Inferior parietal cortex (tissue), 1 donor: ENCODE results near the gene EPB41L4A.

Experiments
- DNase-seq: peaks from one replicate; pipeline ENCODE4 v3.0.0-alpha.2; 2016; ENCODE audit errors: extremely low spot score

Gene EPB41L4A

DNA sequence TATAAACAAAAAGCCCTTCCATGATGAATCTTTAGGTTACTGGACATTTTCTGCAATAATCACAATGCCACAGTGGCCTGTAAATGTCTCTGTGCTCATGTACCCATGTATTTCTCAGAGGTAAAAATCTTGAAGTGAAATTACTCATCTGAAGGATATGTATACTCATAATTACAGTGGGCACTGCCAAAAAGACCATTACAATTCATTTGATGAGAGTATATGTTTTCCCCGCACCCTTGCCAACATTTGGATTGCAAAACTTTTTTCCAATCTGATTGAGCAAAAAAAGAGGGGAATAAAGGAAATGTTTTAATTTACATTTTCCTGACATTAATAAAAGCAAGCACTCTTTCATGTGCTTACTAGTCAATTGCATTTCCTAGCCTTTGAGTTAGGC, 110.5 kb downstream of the EPB41L4A start:
- DNase-seq = no peak

DNA sequence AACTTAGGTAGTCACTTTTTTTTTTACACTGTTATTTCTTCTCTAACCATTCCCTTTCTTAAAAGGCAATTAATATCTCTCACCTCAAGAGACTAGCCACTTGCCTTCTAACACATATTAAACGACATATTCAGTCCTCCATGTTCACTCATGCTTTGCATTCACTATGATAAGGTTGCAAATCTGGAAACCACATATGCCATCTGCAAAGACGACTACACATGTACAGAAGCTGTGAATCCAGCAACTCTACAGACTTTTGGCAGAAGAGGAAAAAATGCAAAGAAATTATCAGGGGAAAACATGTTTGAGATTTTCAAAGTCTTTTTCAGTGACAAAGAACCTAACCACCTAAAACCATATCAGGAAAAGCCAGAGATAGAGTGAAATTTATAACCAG, 112.1 kb downstream of the EPB41L4A start:
- DNase-seq = no peak

DNA sequence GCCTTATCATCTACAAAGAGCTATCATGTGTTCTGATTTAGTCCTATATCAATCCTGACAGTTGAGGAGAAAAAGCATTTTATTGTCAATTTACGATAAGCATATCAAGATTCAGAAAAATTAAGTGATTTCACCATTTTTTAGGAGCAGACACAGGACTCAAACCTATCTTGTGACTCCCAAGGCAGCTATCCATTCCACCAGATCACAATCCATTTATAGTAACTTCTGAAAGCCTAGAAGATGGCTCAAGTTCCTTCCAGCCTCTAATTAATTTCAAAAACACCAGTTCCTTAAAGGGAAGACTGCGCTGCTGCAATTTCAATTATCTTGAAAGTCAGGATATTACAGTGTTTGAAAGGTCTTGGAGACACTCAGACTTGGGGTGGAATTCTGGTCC, 114.3 kb downstream of the EPB41L4A start:
- DNase-seq = no peak

DNA sequence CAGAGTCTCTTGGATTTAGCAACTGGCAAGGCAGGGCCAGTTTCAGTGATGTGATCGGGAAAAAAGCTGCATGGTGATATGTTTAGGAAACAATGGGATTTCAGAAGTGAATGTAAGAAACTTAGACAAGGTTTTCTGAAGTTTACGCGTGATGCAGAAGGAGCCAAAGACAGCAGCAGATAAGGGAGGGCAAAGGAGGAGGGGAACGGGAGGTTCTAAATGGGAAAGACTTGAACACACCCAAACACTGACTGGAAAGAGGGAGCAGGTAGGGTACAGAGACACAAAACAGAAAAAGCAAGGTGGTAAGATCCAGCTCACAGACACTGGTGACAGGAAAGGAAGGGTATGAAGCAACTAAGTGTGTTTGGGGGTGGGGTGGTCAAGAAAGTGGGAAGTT, 115.4 kb downstream of the EPB41L4A start:
- no peak for DNase-seq

DNA sequence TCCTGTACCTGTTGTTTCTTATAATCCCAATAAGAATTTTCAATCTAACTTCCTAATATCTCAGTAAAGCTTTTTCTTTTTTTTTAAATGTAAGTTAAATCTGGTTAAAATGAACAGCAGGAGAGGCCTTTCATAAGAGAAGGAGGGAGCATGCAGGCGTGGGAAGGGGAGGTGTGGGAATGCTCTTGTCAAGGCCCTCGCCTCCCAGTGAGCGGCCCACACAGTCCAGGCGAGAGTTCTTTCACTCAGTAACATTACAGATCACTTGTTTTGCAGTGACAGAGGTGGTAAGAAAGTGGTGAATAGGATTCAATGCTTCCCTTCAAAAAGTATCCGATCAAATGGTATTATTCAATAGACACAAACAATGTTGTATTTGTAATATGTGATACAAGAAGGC, 125.0 kb downstream of the EPB41L4A start:
- DNase-seq = no peak

DNA sequence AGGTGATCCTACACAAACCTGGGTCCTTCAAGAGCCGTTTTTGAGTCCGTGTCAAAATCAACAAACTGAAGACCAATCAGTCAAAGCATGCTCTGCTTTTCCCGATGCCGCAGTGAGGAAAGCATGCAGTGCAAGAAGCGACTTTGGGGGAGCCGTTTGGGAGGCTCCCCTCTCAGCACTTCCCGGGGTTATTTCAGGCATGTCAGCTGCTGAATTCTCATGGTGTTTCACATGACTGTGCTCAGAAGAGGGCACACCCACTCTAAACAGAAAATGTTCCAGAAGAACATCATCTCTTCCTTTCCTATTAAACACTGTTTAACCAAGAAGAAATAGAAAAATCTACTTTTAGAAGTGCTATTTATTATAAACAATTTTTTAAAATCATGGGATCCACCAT, 125.5 kb downstream of the EPB41L4A start:
- DNase-seq = no peak

DNA sequence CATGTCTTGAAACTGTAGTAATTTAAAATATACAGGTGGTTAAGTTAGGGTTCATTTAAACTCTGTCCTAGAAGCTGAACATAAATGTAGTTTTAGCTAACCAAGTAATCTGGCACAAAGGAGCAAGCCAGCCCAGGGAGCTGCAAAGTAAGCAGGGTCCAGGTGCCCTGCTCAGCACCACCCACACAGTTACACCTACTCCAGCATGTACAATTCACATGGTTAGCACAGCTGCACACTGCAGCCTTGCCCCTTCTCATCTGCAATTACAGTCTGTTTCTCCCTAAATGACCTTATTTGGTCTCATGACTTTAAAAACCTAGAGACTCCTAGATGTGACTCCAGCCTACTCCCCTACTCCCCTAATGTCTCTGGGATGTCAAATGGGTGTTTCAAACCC, 128.4 kb downstream of the EPB41L4A start:
- DNase-seq = no peak

DNA sequence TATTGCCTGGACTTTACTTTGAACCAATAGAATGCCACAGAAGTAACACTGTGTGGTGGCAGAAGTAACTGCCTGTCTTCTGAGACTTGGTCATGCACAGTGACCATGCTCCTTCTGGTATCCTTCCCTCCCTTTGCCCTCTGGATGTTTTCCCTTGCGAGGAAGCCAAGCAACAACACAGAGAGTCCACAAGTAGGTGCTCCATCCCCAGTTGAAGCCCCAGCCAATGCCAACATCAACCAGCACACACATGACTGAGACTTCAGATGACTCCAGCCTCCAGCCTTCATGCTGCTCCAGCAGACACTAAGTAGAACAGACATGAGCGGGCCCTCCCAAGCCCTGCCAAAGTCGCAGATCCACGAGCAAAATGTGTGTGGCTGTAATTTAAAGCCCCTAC, 129.6 kb downstream of the EPB41L4A start:
- no peak for DNase-seq

DNA sequence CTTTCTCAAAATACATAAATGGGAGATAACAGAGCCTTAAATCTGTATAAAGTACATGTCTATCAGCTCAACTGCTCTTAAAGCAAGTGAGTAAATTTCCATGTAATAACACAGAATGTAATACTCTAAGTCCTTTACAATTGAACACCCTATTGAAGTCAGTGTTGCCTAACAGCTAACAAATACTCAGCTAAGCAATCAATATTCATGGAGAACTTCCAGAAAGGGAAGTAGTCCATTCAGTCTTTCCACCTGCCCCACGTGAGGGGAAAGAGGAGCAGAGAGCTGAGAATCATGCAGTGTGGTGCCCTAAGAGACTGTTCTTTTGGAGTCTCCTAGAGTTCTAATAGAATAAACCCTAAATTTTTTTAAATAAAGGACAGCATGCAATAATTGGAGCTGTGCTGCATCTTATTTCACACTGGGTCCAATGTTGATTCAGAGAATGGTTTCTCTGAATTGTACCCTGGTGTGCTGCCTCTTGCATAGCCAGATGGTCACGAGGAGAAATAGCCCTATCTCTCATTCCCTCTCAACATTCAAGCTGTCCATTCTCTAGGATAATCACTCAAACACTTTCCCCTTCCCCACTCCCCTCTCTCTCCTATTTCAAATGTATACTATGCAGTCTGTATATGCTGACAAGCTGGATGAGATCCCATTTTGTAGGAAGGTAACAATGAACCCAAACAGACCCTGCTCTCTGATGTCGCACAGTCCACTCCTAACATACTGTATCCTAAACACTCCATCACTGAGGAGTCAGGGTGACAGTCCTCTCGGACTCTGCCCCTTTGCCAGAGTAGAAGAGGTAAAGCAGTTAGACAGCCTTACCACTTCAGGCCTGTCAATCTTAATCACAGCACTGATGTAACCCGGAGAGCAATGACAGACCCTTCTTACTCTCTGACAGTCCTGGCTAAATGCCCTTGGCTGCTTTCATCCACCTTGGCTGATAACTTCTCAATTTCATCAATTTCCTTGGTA, 134.8 kb downstream of the EPB41L4A start:
- no peak for DNase-seq

DNA sequence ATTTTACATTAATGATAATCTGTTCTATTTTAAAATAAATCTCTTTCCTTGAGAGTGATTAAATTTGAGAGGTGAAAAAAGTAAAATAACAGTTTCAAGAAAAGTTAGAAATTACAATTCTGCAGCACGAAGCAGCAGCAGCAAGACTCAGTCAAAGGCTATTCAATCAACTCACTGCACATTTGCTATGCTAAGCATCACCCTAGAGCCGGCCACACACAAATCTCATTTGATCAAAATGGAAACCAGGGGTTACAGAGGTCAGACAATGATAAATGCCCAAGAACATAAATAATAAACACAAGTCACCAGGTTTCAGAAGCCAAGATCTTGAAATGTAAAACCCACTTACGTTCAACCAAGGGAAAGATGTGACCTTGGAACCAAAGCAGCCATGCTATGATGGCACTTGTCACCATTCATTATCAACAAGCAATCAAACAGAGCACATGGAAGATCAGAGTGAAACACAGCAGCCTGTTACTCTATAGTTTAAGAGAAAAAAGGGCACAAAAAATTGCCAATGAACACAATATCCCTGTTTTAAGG, 136.0 kb downstream of the EPB41L4A start:
- DNase-seq = no peak

DNA sequence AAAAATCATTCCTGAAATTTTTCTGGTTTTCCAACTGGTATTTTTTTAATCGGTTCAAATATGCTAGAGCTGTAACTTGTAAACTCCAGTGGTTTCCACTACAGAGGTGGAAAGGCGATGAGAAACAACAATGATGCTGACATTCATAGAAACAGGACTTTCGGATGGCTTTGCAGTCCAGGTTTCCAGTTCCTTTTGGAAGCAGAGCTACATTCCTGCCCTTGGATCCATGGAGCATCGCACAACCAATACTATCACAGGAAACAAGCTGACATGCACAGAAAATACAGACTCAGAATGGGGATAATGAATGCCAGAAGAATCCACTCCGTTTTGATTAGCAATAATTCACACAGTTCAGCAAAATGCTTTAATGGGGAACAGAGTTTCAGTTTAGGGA, 140.0 kb downstream of the EPB41L4A start:
- no peak for DNase-seq

DNA sequence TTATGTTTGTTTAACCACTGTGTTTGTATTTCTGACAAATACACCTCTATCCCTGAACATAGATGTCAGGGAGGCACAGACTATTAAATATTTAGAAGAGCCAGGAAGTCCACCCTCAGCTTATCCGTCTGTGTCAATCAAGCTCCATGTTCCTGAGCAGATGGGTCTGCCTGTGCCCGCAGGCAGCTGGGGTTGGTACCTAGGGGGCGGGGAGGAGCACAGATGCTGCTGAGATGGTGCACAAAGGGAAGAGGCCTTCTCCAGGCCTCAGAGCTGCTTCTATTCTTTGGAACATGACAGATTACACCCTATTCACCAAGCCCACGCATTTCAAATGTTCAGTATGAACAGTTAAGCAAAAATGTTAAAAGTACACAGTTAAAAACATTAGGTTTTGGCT, 142.1 kb downstream of the EPB41L4A start:
- no peak for DNase-seq

DNA sequence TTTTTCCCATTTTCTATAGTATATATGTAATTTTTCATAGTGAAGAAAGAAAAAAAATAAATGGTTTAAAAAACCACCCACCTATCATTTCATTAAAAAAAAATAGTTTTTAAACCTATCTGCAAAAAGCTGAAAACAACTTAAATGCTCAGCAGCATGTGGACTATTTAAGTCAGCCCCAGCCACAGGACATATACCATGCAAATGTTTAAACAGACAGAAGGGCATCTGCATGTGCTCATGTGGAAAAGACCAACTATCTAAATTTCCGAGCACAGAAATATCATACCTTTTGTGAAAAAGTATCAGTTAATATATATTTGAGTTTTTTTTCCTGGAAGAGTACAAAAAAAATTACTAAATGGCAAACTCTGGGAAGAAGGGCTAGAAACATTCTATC, 143.4 kb downstream of the EPB41L4A start:
- DNase-seq = no peak

DNA sequence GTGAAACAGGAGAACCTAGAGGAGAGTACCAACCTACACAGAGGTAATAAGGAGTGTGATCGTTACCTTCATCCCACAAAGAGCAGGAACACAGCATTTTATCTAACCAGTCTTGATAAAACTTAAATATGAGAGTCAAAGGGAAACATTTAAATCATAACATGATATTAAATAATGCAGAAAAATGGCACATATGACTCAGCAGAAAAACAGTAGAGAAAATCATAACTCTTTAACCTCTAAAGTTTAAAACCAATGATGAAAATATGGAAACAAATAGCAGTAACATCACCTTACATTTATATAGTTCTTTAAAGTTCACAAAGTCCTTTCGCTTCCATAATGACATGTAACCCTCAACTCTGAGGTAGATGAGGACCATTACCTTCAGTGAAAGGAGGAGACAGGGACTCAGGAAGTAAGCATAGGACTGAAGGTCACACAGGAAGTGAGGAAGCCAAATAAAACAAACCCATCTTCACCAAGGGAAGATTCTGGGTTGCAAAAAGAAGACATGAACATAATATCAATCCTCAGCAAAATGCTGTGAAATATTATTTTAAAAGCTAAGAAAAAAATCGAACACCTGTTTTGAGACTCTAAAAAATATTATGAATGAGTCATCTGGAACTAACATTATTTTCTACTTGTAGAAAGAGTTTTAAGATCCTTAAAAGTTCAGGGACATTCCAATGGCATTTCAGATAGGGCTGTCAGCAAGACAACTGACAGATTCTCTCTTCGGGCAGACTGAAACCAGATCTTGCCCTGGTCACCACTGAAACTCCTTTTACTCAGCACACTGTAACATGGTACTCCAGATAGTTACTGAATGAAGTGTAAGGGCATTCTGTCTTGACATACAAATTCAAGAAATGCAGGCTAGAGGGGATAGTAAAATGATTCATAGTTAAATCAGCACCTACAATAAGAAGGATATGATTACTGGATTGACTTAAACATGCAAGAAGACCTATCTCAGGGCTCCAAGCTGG, 148.5 kb downstream of the EPB41L4A start:
- no peak for DNase-seq

DNA sequence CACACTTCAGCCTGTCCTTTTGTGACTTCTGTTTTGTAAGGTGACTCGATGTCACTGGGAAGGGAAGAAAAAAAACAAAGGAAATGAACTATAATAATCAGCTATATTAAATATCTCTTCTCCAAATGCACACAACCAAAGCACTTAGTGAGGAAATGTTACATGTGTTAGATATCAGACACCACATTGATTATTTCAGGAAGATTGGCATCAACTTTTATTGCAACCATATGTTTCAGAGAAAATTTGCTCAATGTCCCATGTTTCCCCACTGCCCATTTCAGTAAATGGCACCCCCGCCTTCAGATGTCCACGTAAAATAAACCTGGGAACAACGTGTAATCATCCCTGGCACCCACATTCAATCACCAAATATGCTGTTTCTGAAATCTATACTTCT, 151.8 kb downstream of the EPB41L4A start:
- DNase-seq = no peak

DNA sequence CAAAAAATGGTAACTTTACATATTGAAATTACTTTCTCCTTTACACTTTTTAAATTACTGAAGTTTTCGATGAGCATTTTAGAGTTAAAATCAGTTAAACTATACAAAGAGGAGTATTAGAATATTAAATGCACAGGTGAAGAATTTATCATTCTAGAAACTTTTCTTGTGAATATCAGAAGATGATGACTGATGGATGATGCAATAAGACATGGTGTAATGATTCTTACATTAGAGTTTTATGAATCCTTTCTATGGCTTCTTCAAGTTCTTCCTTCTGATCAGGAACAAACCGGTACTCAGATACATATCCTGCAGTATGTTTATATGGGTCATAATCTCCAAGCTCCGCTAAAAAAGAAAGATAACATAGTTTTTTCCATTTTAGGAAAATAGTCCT, 154.4 kb downstream of the EPB41L4A start:
- DNase-seq = no peak

DNA sequence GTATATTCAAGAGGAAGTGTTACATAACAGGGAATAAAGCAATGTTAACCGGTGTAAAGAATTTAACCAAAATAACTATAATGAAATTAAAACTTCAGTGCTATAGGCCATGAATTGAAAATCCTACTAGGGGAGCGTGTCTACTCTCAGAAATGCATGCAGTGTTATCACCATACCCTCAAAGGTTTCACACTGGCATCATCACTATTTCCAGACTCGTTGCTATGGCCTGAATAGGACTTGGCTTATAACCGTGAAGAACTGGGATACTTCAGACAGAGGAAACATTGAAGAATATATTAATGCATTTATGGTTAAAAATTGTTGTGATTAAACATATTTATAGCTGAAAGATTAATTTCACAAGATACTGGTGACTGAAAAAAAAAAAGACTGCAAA, 154.9 kb downstream of the EPB41L4A start:
- DNase-seq = no peak

DNA sequence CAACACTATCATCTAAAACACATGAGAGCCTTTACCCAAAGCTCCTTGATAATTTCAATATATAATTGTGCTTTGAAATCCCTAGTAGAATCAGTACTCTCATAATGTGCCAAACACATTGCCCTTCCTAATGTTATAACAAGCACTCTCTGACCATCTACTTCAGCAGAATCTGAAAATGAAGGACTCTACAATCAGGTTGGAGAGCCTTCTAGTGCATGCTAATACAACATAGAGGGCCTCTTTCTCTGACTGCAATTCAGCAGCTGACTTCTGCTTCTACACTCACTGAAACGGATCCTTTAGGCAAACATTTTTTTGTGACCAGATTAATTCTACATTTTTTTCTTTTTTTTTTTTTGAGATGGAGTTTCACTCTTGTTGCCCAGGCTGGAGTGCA, 155.6 kb downstream of the EPB41L4A start:
- no peak for DNase-seq

DNA sequence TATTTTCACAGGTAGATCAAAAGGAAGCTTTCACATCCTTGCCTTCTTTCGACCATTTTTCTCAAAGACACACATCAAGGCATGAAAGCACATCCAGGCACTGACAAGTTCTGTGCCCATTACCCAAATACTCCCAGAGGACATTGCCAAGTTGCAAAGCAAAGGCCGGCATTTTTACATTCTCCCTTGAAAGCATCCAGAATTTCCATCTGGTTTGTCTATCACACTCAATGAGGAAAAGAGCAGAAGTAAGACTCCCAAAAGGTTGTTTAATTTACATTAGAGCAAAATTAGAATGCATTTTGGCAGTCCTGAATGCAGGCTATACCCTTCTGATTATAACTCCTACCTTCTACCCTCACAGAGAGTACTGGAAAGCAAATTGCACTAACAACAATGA, 160.5 kb downstream of the EPB41L4A start:
- DNase-seq = no peak

DNA sequence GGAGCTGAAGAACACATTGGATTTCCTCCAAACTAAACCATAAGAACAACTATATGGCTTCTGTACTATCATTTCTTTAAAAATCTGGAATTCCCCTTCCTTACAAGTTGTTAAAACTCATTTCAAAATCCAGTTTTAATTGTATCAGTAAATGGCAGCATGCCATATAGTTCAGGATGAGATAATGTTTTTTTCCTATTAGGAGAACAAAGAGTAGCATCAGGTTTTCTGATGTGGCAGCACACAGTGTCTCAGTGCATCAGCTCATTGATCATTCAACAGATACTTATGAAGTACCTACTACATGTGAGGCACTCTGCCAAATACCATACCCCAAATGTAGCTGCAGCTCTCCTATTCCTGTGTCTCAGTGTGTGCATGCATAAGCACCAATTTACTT, 161.1 kb downstream of the EPB41L4A start:
- DNase-seq = no peak

DNA sequence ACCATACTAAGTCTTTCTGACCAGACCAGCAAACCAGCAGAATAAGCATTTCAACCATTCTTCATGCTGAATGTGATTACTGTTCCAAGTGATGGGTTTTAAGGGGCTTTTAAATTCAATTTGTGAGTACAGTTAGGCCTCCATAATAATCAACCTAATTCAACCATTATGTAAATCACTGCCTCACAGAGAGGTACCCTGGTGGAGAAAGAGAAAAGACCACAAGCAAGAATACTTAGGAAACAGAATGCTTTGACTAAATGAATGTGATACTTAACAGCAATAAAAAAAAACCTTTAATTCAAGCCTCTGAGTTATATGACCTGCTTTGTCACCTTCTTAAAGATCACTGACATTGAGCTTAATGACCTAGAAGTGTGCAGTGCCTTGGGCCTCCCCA, 162.1 kb downstream of the EPB41L4A start:
- no peak for DNase-seq

DNA sequence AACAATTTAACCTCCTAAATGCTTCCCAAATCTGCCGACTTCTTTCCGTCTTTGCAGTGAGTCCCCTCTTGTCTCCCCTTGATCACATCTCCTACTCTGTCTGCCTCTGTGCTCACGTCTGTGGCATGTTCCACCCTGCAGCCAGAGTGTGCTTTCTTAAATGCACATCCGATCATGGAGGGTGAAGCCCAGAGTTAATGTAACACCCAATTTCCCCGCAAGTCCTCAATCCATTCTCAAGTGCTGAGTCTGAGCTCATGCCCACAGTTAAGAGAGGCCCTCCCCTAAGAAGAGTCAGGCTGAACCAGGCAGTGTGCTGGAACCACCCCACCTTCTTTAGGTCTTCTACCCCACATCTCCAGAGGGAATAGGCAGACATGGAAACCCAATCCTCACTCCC, 164.8 kb downstream of the EPB41L4A start:
- DNase-seq = no peak
